ENCODE results near the gene C9. TPM values are rescaled to one million over a fixed set of nuclear protein-coding genes. Genes with fewer than 3 reads are reported as not detected.

Gene C9
- total RNA-seq, 4 donors from 2014 or later: not detected

- peak overlapping the region; percentile 14 to 77 (median 71) for H3K27ac ChIP-seq
- H3K4me1 ChIP-seq: peaks cover 0 to 45% (median 4%) of the 10 kb centered on the region in 3 donors
- no peaks in the 10 kb centered on the region for H3K36me3 ChIP-seq
- no peaks in the 10 kb centered on the region for H3K27me3 ChIP-seq
- intact Hi-C loops (cut with DNase I): no loop called here
- WGBS, 2 donors: 15 to 18% methylated on average over 4 of the region's 4 CpGs
- H3K9me3 ChIP-seq: no peaks in the 10 kb centered on the region
- TF ChIP-seq CTCF (IDR thresholded peaks at IDR 0.05): no peak
- no peak for TF ChIP-seq POLR2A (IDR thresholded peaks at IDR 0.05)
- H3K4me3 ChIP-seq: peak overlapping the region in 3 of 4 donors; percentile 11 to 54 (median 31)
- no peak for DNase-seq
Observed at GRCh38 chr5:39256477-39257235, 107.6 kb downstream of the C9 start.

GRCh38 chr5:39255406-39255805 lies 108.9 kb downstream of the C9 start:
- H3K4me3 ChIP-seq: peak overlapping the region in 2 of 4 donors; percentile 31 to 54
- H3K4me1 ChIP-seq: peaks cover 0 to 45% (median 4%) of the 10 kb centered on the region in 3 donors
- no peak for TF ChIP-seq CTCF (IDR thresholded peaks at IDR 0.05)
- TF ChIP-seq POLR2A (IDR thresholded peaks at IDR 0.05): no peak
- intact Hi-C loops (cut with DNase I): no loop called here
- WGBS, 2 donors: 36 to 90% methylated on average over 2 of the region's 2 CpGs
- no peaks in the 10 kb centered on the region for H3K9me3 ChIP-seq
- no peaks in the 10 kb centered on the region for H3K27me3 ChIP-seq
- DNase-seq: no peak
- H3K27ac ChIP-seq: peak overlapping the region in 3 of 4 donors; percentile 66 to 77 (median 76)
- no peaks in the 10 kb centered on the region for H3K36me3 ChIP-seq

- intact Hi-C loops (cut with DNase I): no loop called here
- Histone ChIP-seq H3K27me3 (no peaks in the 10 kb centered on the region), H3K9me3 (no peaks in the 10 kb centered on the region), H3K36me3 (no peaks in the 10 kb centered on the region), H3K4me1 (peaks cover 0 to 45% (median 4%) of the 10 kb centered on the region in 3 donors), H3K4me3 (no peak overlapping the region), H3K27ac (peak overlapping the region in 1 of 4 donors; percentile 77)
- DNase-seq: no peak
- TF ChIP-seq CTCF (IDR thresholded peaks at IDR 0.05) (no peak), POLR2A (IDR thresholded peaks at IDR 0.05) (no peak)
Observed at GRCh38 chr5:39254671-39255070, 109.6 kb downstream of the C9 start.

- Histone ChIP-seq H3K27ac (no peak overlapping the region), H3K9me3 (no peaks in the 10 kb centered on the region), H3K27me3 (no peaks in the 10 kb centered on the region), H3K4me3 (no peak overlapping the region), H3K36me3 (no peaks in the 10 kb centered on the region), H3K4me1 (peaks cover 0 to 40% (median 4%) of the 10 kb centered on the region in 3 donors)
- intact Hi-C loops (cut with DNase I): no loop called here
- TF ChIP-seq CTCF (IDR thresholded peaks at IDR 0.05) (no peak), POLR2A (IDR thresholded peaks at IDR 0.05) (no peak)
- DNase-seq: no peak
Observed at GRCh38 chr5:39253196-39253595, 111.1 kb downstream of the C9 start.

- H3K9me3 ChIP-seq: no peaks in the 10 kb centered on the region
- 100% methylated on average over 1 of the region's 1 CpG; no CpG with 5 or more reads in 1 of the 2 donors for WGBS, 2 donors
- no peak overlapping the region for H3K4me3 ChIP-seq
- H3K36me3 ChIP-seq: no peaks in the 10 kb centered on the region
- DNase-seq: no peak
- H3K27me3 ChIP-seq: no peaks in the 10 kb centered on the region
- peaks cover 0 to 5% (median 0%) of the 10 kb centered on the region in 3 donors for H3K4me1 ChIP-seq
- no peak overlapping the region for H3K27ac ChIP-seq
- intact Hi-C loops (cut with DNase I): no loop called here
- TF ChIP-seq POLR2A (IDR thresholded peaks at IDR 0.05) (no peak), CTCF (IDR thresholded peaks at IDR 0.05) (no peak)
Observed at GRCh38 chr5:39249564-39250274, 114.6 kb downstream of the C9 start.
